GM12864 (cell line): ENCODE measurements around the gene PCNT.

ENCODE experiments used
- DNase-seq: peaks from one replicate; pipeline ENCODE4 v3.0.0-alpha.2; 2011; ENCODE audit warnings: low read depth
- H3K4me3 ChIP-seq: 2 replicates; pipeline ENCODE4 v1.5.1; 2011; ENCODE audit warnings: mild to moderate bottlenecking, low read depth, low read length, control low read depth
- TF ChIP-seq, protein P1 (sequence below): IDR thresholded peaks from 2 replicates; pipeline ENCODE4 v1.5.1; 2011; ENCODE audit warnings: low read depth, mild to moderate bottlenecking, moderate library complexity, low read length, control low read depth, inconsistent platforms; ENCODE audit errors: missing control alignments

The PCNT gene

DNA sequence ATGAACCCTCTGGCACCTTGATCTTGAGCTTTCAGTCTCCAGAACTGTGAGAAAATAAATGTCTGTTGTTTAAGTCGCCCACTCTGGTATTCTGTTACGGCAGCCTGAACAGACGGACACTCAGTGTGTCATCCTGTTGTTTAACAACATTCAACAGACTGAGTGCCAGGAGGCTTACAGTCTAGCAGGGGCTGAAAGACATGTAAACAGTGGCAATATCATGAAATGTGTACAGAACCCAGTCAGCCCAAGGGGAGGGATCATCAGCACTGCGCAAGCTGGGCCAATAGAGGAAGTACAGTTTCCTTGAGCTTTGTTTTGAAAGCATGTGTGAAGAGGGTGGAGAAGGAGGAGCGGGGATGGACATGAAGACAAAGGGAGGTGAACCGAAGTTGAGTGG, 148.3 kb downstream of the PCNT start:
- DNase-seq = no peak
- H3K4me3 ChIP-seq = no peak overlapping the region
- TF ChIP-seq, protein P1, sequence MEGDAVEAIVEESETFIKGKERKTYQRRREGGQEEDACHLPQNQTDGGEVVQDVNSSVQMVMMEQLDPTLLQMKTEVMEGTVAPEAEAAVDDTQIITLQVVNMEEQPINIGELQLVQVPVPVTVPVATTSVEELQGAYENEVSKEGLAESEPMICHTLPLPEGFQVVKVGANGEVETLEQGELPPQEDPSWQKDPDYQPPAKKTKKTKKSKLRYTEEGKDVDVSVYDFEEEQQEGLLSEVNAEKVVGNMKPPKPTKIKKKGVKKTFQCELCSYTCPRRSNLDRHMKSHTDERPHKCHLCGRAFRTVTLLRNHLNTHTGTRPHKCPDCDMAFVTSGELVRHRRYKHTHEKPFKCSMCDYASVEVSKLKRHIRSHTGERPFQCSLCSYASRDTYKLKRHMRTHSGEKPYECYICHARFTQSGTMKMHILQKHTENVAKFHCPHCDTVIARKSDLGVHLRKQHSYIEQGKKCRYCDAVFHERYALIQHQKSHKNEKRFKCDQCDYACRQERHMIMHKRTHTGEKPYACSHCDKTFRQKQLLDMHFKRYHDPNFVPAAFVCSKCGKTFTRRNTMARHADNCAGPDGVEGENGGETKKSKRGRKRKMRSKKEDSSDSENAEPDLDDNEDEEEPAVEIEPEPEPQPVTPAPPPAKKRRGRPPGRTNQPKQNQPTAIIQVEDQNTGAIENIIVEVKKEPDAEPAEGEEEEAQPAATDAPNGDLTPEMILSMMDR = no peak

DNA sequence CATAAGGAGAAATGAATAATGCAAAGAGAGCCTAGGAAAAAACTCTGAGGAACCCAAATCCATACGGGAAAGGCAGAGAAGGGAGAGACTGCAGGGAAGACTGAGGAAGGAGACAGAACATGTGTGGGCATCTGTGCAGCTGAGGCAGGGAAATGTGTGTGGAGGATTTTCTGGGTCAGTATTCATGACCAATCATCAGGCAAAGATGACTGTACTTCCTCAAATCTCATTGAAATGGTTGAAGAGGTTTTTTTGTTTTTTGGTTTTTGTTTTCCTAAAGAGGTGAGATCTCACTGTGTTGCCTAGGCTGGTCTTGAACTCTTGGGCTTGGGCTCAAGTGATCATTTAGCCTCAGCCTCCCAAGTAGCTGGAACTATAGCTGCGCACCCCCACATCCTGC, 150.4 kb downstream of the PCNT start:
- TF ChIP-seq, protein P1 = no peak

DNA sequence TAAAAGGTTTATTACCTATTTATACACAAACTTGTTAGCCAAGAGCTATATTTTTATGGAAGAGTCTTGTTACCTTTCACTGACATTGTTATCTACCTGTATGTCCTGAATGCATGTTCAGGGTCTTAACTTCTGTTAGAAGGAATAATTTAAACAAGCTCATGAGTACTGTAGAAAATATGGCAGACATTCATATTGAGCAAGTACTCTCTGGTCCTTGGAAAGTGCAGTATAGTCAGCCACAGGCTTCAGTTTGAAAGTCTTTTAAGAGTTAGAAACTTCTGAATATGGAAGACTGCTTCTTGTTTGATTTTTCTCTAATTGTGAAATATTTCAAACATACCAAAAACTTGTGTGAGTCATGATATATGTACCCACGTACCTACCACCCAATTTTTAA, 151.3 kb downstream of the PCNT start:
- TF ChIP-seq, protein P1 = no peak
- no peak overlapping the region for H3K4me3 ChIP-seq
- no peak for DNase-seq

More for the DNA sequence above, 150.4 kb downstream of the PCNT start:
- no peak overlapping the region for H3K4me3 ChIP-seq
- DNase-seq = no peak

DNA sequence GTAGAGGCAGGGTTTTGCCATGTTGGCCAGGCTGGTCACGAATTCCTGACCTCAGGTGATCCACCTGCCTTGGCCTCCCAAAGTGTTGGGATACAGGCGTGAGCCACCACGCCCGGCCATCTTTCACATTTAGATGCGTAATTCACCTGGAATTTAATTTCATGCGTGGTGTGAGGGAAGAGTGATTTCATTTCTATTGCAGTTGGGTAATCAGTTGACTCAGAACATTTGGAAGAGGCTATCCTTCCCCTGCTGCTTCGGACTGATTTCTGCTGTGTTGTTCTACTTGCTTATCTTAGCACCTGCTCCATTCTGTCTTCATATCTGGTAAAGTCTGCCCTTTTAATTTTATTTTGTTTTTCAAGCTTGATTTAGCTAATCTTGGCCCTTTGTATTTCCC, 153.8 kb downstream of the PCNT start:
- no peak for DNase-seq
- no peak overlapping the region for H3K4me3 ChIP-seq
- TF ChIP-seq, protein P1 = no peak

DNA sequence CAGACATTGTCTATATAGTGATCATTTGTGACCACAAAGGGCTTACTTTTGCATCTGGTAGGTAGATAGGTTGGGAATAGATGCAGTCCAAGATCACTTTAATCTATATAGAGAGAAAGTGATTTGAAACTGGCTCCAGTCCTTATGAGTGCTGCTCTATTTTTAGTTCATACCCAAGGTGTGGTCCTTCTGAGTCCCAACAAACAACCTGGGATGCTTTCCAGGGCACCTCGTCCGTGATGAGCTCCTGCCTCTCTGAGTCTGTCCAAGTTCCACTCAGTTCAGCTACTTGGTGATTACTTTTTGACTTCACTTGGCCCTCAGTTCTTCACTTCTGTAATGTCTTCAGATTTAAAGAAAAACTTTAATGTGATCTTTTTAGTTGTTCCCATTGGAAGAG, 155.0 kb downstream of the PCNT start:
- TF ChIP-seq, protein P1 = no peak
- no peak for DNase-seq
- H3K4me3 ChIP-seq = no peak overlapping the region

DNA sequence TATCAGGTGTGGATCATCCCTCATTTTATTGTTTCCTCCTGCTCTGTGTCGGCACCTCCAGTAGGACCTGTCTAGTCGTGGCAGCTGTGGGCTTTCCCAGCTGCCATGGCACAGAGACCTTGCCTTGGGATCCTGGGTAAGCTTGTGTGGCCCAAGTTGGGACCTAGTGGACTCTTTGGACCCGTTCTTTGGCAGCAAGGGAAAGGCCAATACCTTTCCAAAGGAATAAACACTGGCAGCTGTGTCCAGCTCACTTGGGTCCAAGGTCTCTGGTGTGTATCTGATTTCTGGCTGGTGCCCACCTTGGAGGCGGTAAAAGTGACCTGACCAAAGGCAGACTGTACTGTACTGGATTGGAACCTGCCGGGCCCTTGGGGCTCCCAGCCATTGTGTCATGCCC, 156.5 kb downstream of the PCNT start:
- no peak overlapping the region for H3K4me3 ChIP-seq
- no peak for DNase-seq
- TF ChIP-seq, protein P1 = no peak

DNA sequence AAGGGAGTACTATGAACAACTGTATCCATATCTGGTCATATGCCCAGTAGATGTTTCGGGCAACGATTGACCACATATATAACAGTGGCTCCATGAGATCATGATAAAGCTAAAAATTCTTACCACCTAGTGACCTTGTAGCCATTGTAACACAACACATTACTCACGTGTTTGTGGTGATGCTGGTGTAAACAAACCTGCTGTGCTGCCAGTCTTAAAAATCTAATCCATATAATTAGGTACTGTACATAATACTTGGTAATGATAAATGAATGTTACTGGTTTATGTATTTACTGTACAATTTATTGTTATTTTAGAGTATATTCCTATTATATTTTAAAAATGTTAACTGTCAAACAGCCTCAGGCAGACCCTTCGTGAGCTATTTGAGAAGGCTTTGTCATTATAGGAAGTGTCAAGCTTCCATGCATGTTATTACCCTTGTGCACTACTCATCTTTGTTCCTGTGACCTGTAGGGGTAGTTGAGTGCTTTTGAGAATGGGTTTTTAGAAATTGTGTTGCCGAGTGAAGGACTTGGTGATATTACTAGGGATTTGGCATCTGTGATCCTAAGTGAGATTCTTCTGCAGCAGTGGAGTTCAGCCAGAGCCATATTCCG, 158.4 kb downstream of the PCNT start:
- no peak for DNase-seq
- H3K4me3 ChIP-seq = no peak overlapping the region
- TF ChIP-seq, protein P1 = no peak
